Posterior vena cava (tissue), 2 donors: ENCODE results near the gene CHST4. TPM values are rescaled to one million over a fixed set of nuclear protein-coding genes. Genes with fewer than 3 reads are reported as not detected.
"Not testable (repeated sequence)": the region's sequence is repeated elsewhere in the genome, so short reads cannot be mapped to it uniquely, and the experiment has no call there.

ENCODE experiments used
- DNase-seq: peaks from one replicate; pipeline ENCODE4 v3.0.0-alpha.2; 2020; ENCODE audit warnings: low spot score
- intact Hi-C, 2 donors: fragments of 100-400 bp; cut with DNase I; formaldehyde crosslinking; loops; one replicate each; pipeline versions ENCODE4 v1.14.1 to v1.14.2; 2022 to 2023
- total RNA-seq, 2 donors: library from RNA; stranded (reverse); fragmentation: NEBNext Ultra II Directional; extraction: Animal tissue kit (Norgen Biotek cat#: 25700); gene quantifications; one replicate each; pipeline ENCODE4 v1.2.1, GENCODE V29; 2021
- donor health status: DM: yes; HTN: yes; CAD: no.
- donor health status: DM: yes; HTN: yes; CAD: no.

CHST4 gene
- total RNA-seq, 2 donors from 2014 or later: not detected

DNA sequence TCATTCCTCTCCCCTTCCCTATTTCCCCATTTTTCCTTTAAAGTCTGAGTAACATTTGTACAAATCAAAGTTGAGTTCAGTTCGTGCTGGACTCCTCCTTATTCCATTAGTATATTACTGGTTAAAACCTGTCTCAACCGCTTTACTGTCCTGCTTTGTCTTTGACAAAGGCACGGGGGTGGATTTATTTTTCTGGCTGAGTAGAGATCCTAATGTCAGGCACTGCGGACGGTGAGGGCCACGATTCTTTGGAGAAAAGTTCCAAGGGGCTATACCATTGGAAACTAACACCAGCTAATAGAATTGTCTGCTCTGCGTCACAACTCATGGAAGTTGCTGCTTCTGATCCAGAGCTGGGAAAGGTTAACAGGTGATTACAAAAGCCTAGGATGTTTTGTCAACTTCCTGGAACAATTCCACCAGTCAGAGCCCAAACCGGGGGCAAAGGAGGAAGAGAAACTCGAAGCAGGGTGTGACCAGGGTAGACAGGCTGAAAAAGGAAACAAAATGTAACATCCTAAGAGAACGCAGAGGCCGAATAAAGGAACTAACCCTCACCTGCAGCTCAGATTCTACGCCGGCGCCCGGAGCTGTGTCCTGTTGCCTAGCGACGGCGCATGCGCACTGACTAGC lies 38.2 kb downstream of the CHST4 start:
- no peak for DNase-seq
- intact Hi-C loops: no loop called here

DNA sequence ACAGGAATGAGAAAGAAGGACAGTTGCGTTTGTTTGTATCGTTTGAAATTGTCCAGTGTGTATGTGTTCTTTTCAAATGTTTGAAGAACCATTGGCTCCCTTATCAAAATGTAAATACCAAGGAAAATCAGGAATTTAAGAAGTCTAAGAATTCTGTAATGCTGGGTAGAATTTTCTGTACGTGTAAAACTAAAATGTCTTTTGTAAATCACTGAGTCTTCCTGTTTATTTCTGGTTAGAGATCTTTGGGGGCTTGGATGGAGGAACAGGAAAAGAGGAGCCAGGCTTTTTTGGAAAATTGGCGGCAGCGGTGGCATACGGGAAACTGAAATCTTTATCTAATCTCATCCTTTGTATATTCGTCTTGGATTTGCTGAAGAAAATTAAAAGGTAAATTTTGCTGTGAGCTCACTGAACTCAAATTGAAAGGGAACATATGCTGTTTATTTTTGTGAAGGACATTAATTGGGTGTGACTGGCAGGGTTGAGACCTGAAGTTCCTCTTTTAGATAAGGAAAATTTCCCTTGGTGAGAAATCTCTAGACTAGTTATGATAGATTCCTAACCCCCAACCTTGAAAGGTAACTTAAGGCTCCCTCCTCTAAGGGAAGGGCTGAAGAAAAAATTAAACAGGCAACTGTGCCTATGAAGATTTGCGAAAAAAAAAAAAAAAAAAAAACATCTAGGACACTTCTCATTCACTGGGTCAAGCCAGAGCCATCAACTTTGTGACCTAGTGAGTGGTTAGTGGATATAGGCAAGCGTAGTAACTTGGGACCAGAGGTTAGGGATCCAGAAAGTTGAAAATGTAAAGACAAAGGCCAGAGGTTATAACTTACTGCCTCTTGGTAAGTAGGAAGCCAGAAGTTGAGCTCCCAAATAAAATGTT lies 39.8 kb downstream of the CHST4 start:
- intact Hi-C loops: no loop called here
- no peak for DNase-seq

DNA sequence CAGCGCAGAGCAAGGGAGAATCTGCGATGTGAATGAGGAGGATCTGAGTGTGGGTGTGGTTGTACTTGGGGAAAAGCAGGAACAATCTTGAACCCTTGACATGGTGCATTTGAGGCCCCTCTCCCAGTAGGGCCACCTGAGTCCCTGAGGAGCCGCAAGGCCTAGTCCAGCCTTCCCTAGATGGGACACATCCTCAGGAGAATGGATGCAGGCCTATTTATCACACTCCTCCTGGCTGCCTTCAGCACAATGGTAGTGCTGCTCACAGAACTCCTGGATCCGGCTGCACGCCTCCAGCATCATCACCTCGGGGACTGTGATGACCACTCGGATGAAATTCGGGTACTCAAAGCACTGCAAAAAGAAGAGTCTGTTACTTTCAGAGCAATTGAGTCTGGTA lies 41.7 kb downstream of the CHST4 start:
- DNase-seq: no peak
- intact Hi-C loops: no loop called here

- intact Hi-C loops: no loop called here
- no peak for DNase-seq
These were observed 42.3 kb downstream of the CHST4 start for GRCh38 chr16:71568551-71568950.

DNA sequence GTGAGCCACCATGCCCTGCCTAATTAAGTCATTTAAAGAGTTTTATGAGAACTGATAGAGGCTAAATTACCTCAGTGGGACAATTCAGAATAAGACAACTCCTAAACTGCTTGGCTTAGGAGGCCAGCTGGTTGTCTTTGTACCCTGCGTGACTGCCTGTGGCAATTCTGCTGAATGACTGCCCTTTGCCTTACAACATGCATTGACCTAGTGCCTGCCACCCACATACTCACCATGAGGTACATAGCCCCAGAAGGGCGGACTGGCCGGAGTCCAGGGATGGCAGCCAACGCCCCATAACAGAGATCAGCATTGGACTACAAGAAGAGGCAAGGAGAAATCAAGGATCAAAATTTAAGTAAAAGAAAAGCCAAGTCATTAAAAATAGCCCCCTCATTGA lies 43.4 kb downstream of the CHST4 start:
- no peak for DNase-seq
- intact Hi-C loops: no loop called here

- intact Hi-C loops: no loop called here
- no peak for DNase-seq
These were observed 43.9 kb downstream of the CHST4 start for GRCh38 chr16:71570144-71570543.

DNA sequence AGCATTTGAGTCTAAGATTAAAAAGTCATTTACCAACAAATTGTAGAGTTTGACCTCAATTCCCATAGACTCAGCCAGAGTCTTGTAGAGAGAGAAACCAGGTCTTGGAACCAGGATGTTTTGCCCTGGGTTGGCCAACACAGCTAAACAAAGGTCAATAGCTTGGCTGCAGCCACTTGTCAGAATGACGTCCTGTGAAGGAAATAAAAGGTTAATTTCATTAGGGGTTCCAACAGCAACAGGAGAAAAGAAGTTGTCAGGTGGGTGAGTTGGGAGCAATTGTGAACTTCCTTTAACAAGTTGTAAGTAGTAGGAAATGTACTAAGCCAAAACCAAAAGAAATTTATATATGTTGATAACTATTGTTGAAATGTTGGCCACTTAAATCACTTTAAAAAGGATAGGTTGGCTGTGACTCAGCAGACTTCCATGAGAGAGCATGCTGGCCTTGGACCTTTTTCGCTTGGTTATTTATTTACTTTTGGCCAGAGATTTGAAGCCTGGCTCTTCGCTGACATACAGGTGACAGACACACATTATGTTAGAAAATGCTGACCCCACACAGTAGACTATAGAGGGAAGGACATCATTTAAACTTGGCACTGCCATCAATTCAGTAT lies 46.4 kb downstream of the CHST4 start:
- intact Hi-C loops: no loop called here
- DNase-seq: no peak

GRCh38 chr16:71573387-71574094 lies 47.3 kb downstream of the CHST4 start:
- DNase-seq: no peak
- intact Hi-C loops: no loop called here

DNA sequence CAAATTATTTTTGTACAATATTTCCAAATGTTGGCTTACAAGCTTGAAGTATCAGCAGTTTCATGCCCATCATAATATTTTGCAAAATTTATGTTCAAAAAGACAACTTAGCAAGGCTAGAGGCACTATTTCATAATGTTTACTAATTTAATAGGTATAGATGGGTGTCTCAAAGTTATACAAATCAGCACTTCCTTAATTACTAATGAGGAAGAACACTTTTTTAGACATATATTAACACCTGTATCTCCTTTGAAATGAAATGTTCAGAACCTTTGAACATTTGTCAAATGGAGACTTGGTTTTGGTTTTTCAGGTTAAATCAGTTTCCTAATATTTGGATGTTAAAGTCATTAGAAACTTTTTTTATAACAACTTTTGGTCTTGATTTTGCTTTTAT lies 48.5 kb downstream of the CHST4 start:
- no peak for DNase-seq
- intact Hi-C loops: no loop called here

DNA sequence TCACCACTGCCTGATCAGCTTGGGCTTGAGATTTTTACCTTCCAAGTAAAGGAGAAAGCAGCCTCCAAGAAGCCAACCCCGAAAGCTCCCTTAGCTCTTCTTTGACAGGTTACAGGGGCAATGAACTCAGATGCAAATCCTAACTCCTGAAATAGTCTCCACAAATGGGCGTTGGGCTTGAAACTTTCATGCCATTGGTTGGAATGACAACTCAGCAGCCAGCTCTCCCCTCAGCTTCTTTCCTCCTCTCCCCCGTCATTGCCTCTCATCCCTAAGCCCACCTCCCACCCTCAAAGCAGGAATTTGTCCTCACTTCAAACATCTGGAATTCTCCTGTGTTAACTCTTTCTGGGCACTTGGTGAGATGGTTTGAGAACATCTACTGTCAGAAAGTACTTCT lies 50.7 kb downstream of the CHST4 start, which contains the start of gene TAT:
TAT (minus strand) TSS at position 122 of the 400 bp plus-strand sequence. CDS start 677 bp downstream, outside the sequence.
- intact Hi-C loops: no loop called here
- DNase-seq: no peak

DNA sequence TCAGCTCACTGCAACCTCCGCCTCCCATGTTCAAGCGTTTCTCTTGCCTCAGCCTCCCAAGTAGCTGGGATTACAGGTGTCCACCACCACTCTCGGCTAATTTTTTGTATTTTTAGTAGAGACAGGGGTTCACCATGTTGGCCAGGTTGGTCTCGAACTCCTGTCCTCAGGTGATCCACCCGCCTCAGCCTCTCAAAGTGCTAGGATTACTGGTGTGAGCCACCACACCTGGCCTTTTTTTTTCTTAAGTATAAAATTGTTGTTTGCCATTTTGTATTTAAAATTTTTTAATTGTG lies 56.3 kb downstream of the CHST4 start:
- DNase-seq, intact Hi-C loops: not testable (repeated sequence)

DNA sequence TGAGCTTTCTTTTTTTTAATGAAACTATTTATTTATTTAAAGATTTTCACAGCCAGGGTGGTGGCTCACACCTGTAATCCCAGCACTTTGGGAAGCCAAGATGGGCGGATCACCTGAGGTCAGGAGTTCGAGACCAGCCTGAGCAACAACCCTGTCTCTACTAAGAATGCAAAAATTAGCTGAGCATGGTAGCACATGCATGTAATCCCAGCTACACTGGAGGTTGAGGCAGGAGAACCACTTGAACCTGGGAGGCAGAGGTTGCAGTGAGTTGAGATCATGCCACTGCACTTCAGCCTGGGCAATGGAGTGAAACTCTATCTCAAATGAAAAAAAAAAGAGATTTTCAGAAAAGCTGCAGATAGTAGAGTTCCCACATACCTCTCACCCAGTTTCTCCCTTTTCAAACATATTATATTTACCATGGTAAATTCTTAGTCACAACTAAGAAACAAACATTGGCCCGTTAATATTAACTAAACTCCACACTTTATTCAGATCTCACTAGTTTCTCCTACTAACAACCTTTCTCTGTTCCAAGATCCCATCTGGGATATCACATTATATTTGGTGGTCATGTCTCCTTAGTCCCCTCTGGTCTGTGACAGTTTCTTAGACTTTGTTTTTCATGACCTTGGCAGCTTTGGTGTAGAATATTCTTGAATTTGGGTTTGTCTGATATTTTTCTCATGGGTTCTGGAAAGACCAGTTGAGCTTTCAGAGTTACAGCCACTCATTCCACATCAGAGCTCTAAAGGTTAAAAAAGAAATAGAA lies 58.5 kb downstream of the CHST4 start:
- no peak for DNase-seq
- intact Hi-C loops: no loop called here

- DNase-seq: no peak
- intact Hi-C loops: no loop called here
These were observed 59.1 kb downstream of the CHST4 start for GRCh38 chr16:71585318-71585703.

Other genes with a start within 250 kb of the CHST4 start
- 10 to 100 TPM; 13.9 to 16.9 TPM for gene CMTR2, start 237.0 kb upstream of the CHST4 start, total RNA-seq
- 1 to 10 TPM in 1 of 2 donors, under 1 TPM in 1; 0.62 to 1.2 TPM for gene CALB2, start 167.7 kb upstream of the CHST4 start, total RNA-seq
- gene TLE7, start 84.4 kb upstream of the CHST4 start, total RNA-seq: not detected
- gene ZNF23, start 64.2 kb upstream of the CHST4 start, total RNA-seq: 10 to 100 TPM in 1 of 2 donors, 1 to 10 TPM in 1; 10.0 to 10.5 TPM
- 1 to 10 TPM; 3.6 to 4.2 TPM for gene ZNF19, start 37.1 kb upstream of the CHST4 start, total RNA-seq
- under 1 TPM in 1 of 2 donors, not detected in 1; 0.09 TPM for gene TAT, start 50.7 kb downstream of the CHST4 start, total RNA-seq
- not detected for gene MARVELD3, start 99.8 kb downstream of the CHST4 start, total RNA-seq
- 1 to 10 TPM; 6.3 to 9.1 TPM for gene PHLPP2, start 198.3 kb downstream of the CHST4 start, total RNA-seq